Choroid plexus epithelial cell (primary cell): Measurements from ENCODE around the gene FRG2C.
"Not testable (repeated sequence)": the region's sequence is repeated elsewhere in the genome, so short reads cannot be mapped to it uniquely, and the experiment has no call there.

Source experiments
- DNase-seq: peaks from one replicate; pipeline ENCODE4 v3.0.0-alpha.2; 2010; ENCODE audit warnings: low read depth
- H3K4me3 ChIP-seq: 2 replicates; pipeline ENCODE4 v1.5.1; 2011; ENCODE audit warnings: low read depth, mild to moderate bottlenecking, control low read depth, low read length, moderate library complexity
- TF ChIP-seq, protein P1 (sequence below): conservative IDR thresholded peaks from 2 replicates; pipeline ENCODE4 v1.5.1; 2011; ENCODE audit warnings: low read depth, mild to moderate bottlenecking, control low read depth, inconsistent platforms, low read length, moderate library complexity

Gene FRG2C

DNA sequence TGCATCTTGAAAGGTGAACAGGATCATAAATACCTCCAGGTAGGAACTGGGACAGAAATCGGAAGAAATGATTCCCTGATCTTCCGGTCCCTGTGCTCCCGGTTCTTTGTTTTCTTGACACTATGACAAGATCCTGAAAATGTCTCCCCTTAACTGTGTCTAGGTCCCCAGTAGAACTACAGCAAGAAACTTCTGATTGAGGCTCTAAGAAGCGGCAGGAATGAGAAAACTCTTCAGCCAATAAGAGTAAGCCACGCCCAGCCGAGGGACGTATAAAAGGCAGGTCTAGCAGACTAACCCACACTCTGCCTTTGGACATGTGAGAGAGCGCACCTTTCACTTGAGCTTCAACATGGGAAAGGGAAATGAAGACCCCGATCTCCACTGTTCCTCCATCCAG lies at the start of gene FRG2C:
Gene FRG2C (plus strand): TSS at position 301 of the 400 bp plus-strand sequence. CDS start 52 bp downstream, at position 353.
- not testable (repeated sequence) for DNase-seq, H3K4me3 ChIP-seq

DNA sequence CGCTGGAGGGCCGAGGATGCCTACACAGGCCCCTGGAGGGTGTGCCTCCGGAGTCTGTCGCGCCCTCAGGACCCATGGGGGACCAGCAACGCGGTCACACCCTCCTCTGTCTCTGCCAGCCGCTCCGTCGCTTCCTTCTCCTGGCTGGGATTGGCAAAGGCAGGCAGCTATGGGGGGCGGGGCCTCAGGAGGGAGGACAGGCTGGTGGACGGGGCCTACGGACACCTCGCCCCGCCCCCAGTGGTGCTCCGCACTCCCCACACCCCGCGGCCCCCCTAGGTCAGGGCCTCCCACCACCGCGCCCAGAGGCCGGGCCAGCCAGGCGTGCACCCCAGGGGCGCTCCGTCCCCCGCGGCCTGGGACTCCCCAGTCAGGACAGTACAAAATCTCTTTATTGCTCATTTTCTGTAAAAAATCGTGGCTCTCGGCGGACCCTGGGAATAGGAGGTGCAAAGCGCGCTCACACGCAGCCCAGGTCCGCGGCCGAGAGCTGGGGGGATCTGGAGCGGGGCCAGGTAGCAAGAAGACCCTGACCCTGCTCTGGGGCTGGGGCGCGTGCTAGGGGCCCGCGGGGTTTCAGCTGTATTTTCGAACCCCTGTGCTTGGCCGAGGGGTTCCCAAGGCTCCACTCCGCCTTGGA lies 45.3 kb upstream of the FRG2C start:
- H3K4me3 ChIP-seq, result peak overlapping the region; percentile 47

DNA sequence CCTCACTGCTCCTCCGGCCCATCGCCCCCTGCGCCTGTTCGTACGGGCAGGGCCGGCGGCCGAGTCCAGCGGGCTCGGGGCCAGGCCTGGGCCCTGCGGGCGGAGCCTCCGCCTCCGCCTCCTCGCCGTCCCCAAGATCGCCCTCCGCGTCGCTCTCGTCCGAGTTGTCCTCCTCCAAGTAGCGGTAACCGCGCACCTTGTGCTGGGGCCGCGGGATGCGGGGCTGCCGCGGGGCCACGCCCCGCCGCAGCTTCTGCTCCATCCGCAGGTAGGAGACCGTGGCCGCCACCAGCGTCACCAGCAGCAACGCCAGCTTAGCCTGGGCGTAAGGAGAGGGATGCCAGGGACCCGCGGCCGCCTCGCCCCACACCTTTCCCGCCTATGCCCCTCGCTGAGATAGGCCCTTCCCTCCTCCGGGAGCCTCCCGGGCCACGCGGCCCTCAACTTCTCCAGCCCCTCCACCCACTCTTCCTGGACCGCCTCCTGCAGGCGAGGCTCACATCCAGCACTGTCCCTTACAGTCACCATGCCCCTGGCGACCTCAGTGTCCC lies 44.6 kb upstream of the FRG2C start:
- H3K4me3 ChIP-seq, result peak overlapping the region; percentile 47
- DNase-seq, result not testable (repeated sequence)

More for the DNA sequence above, 45.3 kb upstream of the FRG2C start:
- DNase-seq, result peak; percentile 31

DNA sequence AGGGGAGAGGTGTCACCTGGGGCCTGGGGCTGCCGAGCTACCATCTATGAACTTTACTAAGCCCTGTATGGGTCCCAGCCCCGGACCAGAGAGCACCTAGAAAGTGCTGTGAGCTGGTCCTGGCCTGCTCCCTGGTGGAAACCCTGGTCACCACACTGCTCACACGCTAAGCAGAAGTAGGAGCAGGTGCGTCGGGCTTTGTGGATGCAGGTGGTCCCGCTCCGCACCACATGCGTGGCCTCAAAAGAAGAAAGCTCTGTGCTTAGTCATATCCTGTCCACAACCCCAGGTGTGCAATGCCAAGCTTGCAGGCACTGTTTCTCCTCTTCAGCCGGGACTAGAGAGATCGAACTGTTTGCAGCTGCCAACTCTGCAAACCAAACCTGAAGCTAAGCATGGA lies 42.4 kb upstream of the FRG2C start:
- H3K4me3 ChIP-seq, DNase-seq: not testable (repeated sequence)

DNA sequence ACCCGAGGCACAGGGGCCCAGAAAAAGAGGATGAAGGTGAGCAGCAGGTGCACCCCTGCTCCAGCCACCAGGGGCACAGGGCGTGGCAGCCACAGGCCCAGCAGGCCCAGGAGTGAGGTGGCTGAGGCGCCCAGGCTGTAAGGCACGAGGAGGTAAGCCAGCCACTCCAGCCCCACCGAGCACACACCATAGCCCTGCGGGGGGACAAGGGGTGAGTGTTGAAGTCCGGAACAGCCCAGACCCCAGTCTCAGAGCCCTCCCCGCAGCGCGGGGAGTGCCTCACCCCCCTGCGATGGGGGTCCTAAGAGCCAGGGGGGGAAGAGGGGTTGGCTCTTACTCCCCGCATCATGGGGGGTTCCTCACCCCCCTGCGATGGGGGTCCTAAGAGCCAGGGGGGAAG lies 40.5 kb upstream of the FRG2C start:
- not testable (repeated sequence) for H3K4me3 ChIP-seq, DNase-seq

DNA sequence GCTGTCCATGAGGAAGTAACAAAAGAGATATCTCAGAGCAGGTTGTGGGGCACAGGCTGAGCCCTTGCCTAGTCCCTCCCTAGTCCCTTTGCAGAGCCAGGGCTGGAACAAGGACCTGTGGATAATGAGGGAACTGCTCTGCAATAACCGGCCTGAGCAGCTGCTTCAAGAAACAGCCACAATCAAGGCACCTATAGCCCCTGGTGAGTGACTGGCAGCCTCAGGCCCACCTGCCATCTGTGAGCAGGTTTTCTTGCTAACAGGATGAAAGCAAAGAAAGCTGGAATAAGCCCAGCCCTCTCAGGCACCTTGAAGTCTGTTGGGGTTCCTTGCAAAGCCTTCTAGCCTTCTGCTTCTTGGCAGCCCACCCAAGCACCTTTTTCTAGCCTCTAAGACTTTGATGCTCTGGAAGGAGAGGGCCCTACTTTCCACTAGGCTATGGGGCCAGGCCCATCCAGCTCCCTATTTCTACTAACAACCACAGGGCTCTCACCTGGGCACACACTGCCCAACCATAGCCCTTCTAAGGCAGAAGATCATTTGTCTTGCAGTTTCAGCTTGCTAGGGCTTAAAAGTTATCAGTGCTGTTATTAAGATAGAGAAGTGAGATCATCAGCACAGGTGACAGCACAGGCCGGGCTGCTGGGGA lies 33.1 kb upstream of the FRG2C start:
- H3K4me3 ChIP-seq, result not testable (repeated sequence)

DNA sequence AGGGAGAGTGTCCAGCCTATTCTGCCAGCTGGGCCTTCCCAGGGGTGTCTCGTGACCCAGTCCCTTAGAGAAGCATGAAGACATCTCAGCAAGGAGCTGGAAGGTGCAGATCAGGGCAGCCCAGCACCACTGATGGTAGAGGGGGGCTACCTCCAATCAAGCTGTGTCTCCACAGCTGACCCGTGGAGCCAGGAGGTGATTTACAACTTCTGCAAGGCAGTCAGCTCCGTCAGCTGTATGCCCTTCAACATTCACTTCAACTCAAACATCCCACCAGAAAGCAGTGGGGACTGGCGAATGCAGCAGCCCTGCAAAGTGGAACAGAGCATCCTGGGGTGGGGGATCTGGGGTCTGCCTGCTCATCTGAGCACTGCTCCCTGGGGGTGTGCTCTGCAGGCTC lies 32.6 kb upstream of the FRG2C start:
- TF ChIP-seq, protein P1, sequence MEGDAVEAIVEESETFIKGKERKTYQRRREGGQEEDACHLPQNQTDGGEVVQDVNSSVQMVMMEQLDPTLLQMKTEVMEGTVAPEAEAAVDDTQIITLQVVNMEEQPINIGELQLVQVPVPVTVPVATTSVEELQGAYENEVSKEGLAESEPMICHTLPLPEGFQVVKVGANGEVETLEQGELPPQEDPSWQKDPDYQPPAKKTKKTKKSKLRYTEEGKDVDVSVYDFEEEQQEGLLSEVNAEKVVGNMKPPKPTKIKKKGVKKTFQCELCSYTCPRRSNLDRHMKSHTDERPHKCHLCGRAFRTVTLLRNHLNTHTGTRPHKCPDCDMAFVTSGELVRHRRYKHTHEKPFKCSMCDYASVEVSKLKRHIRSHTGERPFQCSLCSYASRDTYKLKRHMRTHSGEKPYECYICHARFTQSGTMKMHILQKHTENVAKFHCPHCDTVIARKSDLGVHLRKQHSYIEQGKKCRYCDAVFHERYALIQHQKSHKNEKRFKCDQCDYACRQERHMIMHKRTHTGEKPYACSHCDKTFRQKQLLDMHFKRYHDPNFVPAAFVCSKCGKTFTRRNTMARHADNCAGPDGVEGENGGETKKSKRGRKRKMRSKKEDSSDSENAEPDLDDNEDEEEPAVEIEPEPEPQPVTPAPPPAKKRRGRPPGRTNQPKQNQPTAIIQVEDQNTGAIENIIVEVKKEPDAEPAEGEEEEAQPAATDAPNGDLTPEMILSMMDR, result no peak
- DNase-seq, result no peak
- no peak overlapping the region for H3K4me3 ChIP-seq

More for the DNA sequence above, 33.1 kb upstream of the FRG2C start:
- DNase-seq, result not testable (repeated sequence)

DNA sequence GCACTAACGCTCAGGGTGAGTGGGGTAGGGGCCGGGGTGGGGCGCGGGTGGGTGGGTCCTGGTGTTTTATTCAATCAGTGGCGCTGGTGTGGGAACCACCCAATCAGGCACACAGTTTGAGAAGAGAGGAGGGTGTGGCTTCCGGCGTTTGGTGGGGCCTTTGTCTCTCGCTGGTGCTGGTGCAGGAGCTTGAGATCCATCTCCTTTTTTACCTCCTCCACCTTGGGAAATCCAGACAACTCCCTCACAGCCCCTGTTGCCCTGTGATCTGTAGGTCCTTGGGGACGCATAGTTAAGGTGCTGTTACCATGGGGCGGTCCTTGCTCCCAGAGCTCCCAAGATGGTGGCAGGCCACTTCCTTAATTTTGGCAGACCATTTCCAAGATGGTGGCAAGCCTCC lies 25.2 kb upstream of the FRG2C start:
- H3K4me3 ChIP-seq, DNase-seq: not testable (repeated sequence)

DNA sequence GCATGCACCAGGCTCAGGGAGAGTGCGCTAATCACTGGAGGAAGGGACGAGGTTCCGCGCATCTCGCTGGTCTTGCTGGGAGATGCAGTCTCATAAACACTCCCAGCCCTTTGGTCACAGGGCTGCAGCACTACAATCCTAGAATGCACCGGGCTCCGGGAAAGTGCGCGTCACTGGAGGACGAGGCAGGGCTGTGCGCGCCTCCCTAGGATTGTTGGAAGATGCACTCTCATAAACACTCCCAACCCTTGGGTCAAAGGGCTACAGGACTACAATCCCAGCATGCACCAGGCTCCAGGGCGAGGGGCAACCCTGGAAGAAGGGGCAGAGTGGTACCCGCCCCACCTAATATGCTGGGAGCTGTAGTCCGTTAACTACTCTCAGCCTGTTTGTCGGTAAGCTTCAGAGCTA lies 23.0 kb upstream of the FRG2C start:
- peak; percentile 93 for DNase-seq
- peak overlapping the region; percentile 72 for H3K4me3 ChIP-seq

DNA sequence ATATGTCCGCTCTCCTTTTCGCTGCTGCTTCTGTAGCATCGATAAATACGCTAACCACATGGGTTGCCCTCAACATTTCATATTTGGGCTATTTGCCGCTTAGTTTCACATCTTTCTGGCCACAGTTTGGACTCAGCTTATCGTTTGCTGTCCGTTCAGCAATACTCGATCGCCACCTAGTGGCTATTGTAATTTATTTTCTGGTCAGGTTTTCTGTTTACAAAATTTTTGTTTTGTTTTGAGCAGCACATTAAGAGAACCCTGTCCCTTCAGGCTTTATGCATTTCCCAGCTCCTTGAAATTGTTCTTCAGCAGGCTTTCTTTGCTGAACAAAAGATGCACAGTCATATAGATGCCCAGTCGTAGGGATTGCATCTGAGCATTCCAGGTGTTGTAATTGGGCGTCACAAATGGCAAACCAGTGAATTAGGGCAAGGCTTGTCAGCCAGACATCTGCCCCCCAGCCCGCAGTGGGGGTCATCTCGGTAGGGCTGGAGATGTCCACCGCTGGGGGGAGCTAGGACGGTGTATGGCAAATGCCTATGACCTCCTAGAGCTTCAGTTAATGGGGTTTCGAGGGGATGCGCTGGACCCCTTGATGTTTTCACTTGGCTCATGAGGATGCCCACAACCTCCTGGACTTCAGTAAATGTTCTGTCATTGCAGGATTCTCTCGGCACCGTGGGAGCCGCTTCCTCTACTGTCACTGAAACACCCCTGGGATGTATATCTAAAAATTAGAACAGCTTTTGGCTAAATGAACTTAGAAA lies 20.9 kb upstream of the FRG2C start:
- TF ChIP-seq, protein P1, result peak; percentile 50
- peak; percentile 73 for DNase-seq
- peak overlapping the region; percentile 23 for H3K4me3 ChIP-seq

DNA sequence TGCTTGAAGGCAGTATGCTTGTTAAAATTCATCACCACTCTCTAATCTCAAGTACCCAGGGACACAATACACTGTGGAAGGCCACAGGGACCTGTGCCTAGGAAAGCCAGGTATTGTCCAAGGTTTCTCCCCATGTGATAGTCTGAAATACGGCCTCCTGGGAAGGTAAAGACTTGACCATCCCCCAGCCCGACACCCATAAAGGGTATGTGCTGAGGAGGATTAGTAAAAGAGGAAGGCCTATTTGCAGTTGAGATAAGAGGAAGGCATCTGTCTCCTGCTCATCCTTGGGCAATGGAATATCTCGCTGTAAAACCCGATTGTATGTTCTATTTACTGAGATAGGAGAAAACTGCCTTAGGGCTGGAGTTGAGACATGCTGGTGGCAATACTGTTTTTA lies 18.6 kb upstream of the FRG2C start:
- not testable (repeated sequence) for DNase-seq, H3K4me3 ChIP-seq

DNA sequence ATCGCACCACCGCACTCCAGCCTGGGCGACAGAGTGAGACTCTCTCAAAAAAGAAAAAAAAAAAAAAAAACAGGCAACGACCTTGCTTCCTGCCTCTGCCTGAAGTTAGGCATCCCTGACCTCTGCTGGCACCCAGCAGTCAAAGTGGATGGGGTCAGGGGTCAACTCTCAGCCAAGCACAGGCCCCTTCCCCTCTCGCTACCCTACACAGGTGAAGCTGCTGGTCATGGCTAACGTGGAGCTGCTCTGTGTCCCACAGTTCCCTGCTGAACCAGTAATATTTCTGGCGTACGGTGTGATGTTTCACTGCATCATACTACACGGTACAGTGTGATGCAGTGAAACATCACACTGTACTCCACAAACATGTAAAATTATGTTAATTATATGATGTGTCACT lies 13.9 kb upstream of the FRG2C start:
- TF ChIP-seq, protein P1, result no peak
- no peak overlapping the region for H3K4me3 ChIP-seq
- DNase-seq, result no peak

DNA sequence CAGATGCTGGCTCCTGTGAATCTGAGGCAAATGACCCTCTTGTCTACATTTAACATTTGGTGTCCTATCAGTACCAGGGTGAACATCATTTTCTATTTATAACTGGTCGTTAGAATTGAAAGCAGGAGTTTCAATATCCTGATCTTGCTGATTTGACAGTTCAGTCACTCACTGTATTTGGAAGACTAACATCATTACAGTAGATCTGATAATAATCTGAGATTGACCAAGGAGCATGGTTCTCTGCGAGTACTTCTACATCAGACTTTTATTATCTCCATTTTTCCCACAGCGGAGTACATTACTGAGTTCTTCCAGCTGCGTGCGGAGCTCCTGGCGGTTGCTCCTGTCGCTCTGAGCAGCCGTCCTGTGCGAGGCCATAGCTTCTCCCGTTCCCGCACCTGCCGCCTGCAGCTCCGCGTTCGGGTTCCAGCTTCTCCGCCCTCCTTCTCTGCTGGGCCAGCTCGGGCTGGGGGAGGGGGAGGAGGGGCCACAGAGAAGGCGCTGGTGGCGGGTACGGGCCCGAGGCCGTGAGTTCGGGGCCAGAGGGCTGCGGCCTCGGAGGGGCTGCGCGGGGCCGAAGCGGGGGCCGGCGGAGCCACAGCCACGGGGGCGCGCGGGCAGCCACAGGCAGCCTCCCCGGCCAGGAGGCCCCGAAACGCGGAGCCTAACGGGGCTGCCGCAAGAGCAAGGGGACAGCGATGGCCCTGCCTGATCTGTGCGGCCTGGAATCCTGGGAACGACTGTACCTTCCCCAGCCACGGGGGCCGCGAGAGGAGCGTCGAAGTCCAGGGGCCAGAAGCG lies 8.8 kb upstream of the FRG2C start:
- peak overlapping the region; percentile 17 for H3K4me3 ChIP-seq
- DNase-seq, result not testable (repeated sequence)

DNA sequence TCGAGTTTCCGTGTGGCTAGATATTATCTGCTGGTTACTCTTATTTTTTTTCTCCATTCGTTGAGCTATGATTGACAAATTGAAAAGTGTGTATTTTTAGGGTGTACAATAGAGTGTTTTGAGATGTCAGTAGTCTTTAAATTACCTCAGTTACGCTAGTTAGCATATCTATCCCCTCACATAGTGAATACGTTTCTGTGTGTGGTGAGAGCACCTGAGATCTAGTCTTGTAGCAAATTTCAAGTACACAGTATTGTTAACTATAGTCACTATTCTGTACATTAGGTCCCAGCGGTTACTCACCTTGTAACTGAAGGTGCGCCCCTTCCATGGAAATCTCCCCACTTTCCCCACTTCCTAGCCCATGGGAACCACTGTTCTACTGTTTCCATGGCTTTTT lies 8.2 kb upstream of the FRG2C start:
- not testable (repeated sequence) for H3K4me3 ChIP-seq, DNase-seq
